HepG2 (cell line): ENCODE data around the gene EMC8.

Experiments used
- CENPBD1 ChIP-seq: sonication (generic); formaldehyde crosslinking; IDR thresholded peaks from 2 replicates; pipeline ENCODE4 v1.8.0; 2022; ENCODE audit warnings: missing genetic modification reagents, low read depth, mild to moderate bottlenecking, borderline replicate concordance
- CENPT ChIP-seq: sonication (generic); formaldehyde crosslinking; IDR thresholded peaks from 2 replicates; pipeline ENCODE4 v1.8.0; 2022; ENCODE audit warnings: low read depth, mild to moderate bottlenecking, moderate library complexity, missing genetic modification reagents
- EZH2 ChIP-seq: conservative IDR thresholded peaks from 2 replicates; pipeline ENCODE4 v1.6.1; 2012; ENCODE audit warnings: mild to moderate bottlenecking, low read depth, low read length, moderate library complexity
- FOXM1 ChIP-seq: sonication (generic); formaldehyde crosslinking; IDR thresholded peaks from 2 replicates; pipeline ENCODE4 v1.5.0; 2020; ENCODE audit warnings: missing genetic modification reagents
- HNRNPK ChIP-seq: fragments of 200-400 bp; formaldehyde crosslinking; IDR thresholded peaks from 2 replicates; pipeline ENCODE4 v1.6.1; 2018; ENCODE audit warnings: low read length, low read depth, moderate library complexity, mild to moderate bottlenecking; ENCODE audit not compliant: poor library complexity, severe bottlenecking
- POLR2A ChIP-seq, 2 experiments: IDR thresholded peaks; 2 replicates each; pipeline ENCODE4 v1.6.1; 2011; ENCODE audit warnings: low read depth in 2 of 2, low read length in 2 of 2, mild to moderate bottlenecking in 1 of 2, moderate library complexity in 1 of 2; ENCODE audit not compliant: insufficient read depth in 1 of 2
- SP1 ChIP-seq, 2 experiments: fragments of 450-650 bp in 1 of 2; sonication (generic) in 1 of 2; formaldehyde crosslinking in 1 of 2; IDR thresholded peaks; 2 replicates each; pipeline versions ENCODE4 v1.4.0 to v1.6.1; 2016 to 2020; ENCODE audit warnings: missing genetic modification reagents in 1 of 2
- SRSF9 ChIP-seq: fragments of 200-400 bp; formaldehyde crosslinking; IDR thresholded peaks from 2 replicates; pipeline ENCODE4 v1.6.1; 2018; ENCODE audit warnings: borderline replicate concordance, mild to moderate bottlenecking, low read depth, low read length; ENCODE audit not compliant: insufficient read depth, poor library complexity, severe bottlenecking
- TARDBP ChIP-seq: sonication (generic); formaldehyde crosslinking; IDR thresholded peaks from 2 replicates; pipeline ENCODE4 v1.8.0; 2022; ENCODE audit warnings: mild to moderate bottlenecking, missing genetic modification reagents
- ZNF577 ChIP-seq: sonication (generic); formaldehyde crosslinking; IDR thresholded peaks from 2 replicates; pipeline ENCODE4 v1.4.0; 2020; ENCODE audit warnings: mild to moderate bottlenecking, low read depth, missing genetic modification reagents, borderline replicate concordance
- TF ChIP-seq, protein P1 (sequence below): sonication (generic); formaldehyde crosslinking; IDR thresholded peaks from 2 replicates; pipeline ENCODE4 v1.4.0; 2020; ENCODE audit warnings: missing genetic modification reagents, borderline replicate concordance
- TF ChIP-seq, protein P2 (sequence below): sonication (generic); formaldehyde crosslinking; conservative IDR thresholded peaks from 2 replicates; pipeline ENCODE4 v1.4.0; 2020; ENCODE audit warnings: missing genetic modification reagents
- TF ChIP-seq, protein P3 (sequence below): sonication (generic); formaldehyde crosslinking; IDR thresholded peaks from 2 replicates; pipeline ENCODE4 v1.5.0; 2020; ENCODE audit warnings: mild to moderate bottlenecking, missing genetic modification reagents, moderate library complexity

DNA sequence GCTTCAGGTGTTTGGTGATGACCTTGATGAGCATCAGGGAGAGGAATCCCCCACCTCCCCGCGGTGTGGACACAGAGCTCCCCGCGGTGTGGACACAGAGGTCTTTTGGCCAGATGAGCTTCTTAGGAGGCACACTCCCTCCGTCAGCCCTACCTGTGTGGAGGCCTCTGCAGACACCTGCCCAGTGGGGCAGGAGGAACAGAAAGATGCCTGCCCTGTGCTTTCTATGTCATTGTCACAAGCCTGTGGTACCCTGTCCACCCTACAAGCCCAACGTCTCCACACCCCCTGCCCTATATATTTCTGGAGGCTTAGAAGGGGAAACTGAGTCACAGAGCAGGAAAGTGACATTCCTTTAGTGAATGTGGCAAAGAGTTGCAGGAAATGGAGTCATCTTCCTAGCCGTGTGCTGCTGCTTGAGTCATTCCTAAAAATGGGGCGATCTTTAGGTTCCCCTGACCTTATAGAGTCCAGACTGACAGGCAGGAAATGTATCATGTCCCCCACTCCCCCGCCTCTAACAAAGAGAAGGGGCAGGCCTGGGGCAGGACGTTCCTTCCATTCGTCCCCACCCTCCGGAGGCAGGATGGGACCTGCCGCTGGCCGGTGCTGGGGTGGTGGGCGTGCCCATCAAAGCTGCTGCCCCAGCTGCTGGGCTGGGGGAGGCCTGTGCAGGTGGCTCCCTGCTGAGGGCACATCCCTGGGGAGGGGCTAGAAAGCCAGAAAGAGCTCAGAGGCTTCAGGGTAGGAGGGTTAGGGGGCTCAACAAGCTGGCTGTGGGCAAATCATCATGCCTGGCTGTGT lies 47.4 kb downstream of the EMC8 start:
- TF ChIP-seq FOXM1 (CRISPR knock-in tag) (no peak), TARDBP (CRISPR knock-in tag) (no peak), ZNF577 (CRISPR knock-in tag) (no peak), HNRNPK (no peak), SP1 (IDR thresholded peaks at IDR 0.05) (no peak), SP1 (CRISPR knock-in tag; IDR thresholded peaks at IDR 0.05) (no peak), CENPT (no peak), CENPBD1 (no peak), POLR2A (IDR thresholded peaks at IDR 0.05; ENCODE audit: insufficient read depth in 1 of 2, low read depth in 2 of 2, low read length in 2 of 2) (no peak), EZH2 (no peak), SRSF9 (no peak)
- TF ChIP-seq, protein P1, sequence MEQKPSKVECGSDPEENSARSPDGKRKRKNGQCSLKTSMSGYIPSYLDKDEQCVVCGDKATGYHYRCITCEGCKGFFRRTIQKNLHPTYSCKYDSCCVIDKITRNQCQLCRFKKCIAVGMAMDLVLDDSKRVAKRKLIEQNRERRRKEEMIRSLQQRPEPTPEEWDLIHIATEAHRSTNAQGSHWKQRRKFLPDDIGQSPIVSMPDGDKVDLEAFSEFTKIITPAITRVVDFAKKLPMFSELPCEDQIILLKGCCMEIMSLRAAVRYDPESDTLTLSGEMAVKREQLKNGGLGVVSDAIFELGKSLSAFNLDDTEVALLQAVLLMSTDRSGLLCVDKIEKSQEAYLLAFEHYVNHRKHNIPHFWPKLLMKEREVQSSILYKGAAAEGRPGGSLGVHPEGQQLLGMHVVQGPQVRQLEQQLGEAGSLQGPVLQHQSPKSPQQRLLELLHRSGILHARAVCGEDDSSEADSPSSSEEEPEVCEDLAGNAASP: no peak
- TF ChIP-seq, protein P2, sequence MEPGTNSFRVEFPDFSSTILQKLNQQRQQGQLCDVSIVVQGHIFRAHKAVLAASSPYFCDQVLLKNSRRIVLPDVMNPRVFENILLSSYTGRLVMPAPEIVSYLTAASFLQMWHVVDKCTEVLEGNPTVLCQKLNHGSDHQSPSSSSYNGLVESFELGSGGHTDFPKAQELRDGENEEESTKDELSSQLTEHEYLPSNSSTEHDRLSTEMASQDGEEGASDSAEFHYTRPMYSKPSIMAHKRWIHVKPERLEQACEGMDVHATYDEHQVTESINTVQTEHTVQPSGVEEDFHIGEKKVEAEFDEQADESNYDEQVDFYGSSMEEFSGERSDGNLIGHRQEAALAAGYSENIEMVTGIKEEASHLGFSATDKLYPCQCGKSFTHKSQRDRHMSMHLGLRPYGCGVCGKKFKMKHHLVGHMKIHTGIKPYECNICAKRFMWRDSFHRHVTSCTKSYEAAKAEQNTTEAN (CRISPR knock-in tag): no peak
- TF ChIP-seq, protein P3, sequence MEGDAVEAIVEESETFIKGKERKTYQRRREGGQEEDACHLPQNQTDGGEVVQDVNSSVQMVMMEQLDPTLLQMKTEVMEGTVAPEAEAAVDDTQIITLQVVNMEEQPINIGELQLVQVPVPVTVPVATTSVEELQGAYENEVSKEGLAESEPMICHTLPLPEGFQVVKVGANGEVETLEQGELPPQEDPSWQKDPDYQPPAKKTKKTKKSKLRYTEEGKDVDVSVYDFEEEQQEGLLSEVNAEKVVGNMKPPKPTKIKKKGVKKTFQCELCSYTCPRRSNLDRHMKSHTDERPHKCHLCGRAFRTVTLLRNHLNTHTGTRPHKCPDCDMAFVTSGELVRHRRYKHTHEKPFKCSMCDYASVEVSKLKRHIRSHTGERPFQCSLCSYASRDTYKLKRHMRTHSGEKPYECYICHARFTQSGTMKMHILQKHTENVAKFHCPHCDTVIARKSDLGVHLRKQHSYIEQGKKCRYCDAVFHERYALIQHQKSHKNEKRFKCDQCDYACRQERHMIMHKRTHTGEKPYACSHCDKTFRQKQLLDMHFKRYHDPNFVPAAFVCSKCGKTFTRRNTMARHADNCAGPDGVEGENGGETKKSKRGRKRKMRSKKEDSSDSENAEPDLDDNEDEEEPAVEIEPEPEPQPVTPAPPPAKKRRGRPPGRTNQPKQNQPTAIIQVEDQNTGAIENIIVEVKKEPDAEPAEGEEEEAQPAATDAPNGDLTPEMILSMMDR (CRISPR knock-in tag): no peak
